ENCODE measurements around the gene SEMA6A. TPM values are rescaled to one million over a fixed set of nuclear protein-coding genes. Genes with fewer than 3 reads are reported as not detected.

Gene SEMA6A
- total RNA-seq, 1 donor from 2014 or later: 4.5 TPM

DNA sequence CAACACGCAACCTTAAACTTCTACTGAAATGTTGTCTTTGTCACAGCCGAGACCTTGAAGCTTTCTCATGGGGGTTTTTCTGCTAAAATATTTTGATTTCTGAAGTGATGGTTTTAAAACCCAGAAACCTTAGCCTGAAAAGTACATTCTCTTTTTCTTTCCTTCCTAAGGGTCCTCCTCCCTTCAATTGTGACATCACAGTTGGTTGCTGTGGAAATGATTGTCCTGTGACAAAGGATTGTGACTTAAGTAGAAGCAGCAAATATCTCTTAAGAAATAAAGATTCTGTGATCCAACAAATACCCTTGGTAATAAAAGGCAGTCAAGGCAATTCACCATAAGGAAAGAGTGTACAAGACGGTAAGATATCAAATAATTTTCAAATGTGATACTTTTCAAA, 125.2 kb downstream of the SEMA6A start:
- intact Hi-C loops (cut with DNase I): no loop called here
- DNase-seq (ENCODE audit: low spot score): no peak

DNA sequence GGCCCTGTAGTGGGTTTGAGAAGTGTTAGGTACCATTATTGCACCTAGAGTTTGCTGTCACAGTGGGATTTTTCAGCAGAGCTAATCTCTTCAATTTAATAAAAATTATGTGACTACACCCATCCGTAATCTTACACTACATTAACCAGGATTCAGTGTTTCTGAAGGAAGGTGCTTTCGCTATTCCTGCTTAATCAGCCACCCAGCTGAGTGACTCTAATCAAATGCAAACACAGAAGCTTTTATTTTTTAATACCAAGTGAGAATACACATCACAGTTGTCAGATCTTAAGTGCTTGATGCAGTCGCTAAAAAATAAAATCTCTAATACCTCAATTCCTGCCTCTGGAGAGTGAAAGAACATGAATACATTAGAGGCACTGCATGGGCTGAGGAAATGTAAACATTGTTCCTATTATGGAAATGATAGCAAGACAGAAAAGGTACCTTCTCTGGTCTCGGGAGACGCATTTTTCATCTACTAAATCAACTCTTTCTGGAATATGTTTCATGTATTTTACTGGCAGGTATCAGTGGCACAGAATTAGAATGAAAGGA, 125.7 kb downstream of the SEMA6A start:
- intact Hi-C loops (cut with DNase I): no loop called here
- DNase-seq (ENCODE audit: low spot score): no peak

DNA sequence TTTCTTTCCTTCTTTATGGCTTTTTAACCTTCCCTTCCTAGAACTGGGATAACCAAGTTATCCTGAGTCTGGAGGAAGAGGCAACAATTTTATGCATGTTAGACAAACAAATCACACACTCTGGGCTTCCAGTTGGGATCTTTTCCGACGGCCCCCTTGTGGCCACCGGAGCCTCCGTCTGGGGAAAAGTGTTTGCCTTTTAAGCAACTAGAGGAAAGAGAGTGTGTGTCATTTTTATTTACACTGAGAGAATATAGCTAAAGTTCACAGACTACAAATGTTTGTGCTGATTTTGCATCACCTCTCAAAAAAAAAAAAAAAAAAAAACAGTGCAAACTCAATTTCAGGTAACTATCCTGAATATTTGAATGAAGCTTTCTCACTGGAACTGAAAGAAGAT, 126.2 kb downstream of the SEMA6A start:
- no peak for DNase-seq (ENCODE audit: low spot score)
- intact Hi-C loops (cut with DNase I): no loop called here

- intact Hi-C loops (cut with DNase I): no loop called here
- no peak for DNase-seq (ENCODE audit: low spot score)
Measured at GRCh38 chr5:116446356-116447005, 128.1 kb downstream of the SEMA6A start.

DNA sequence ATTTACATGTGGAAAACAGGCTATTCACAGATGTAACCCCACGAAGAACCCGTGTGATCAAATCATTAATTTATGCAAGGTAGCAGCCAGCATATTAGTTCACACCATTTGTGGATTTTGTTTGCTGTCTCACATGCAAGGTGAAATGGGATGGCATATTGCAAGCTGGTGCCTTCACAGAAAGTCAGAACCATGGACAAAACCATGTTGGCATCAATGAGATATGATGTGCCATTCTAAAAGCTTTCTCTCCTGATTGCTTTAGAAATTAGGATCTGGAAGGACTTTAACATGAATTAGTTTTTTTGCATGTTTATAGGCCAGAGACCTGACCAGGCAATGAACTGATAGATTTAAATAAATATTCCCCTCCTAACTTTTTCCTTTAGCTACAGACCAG, 129.3 kb downstream of the SEMA6A start:
- intact Hi-C loops (cut with DNase I): no loop called here
- DNase-seq (ENCODE audit: low spot score): no peak

- intact Hi-C loops (cut with DNase I): no loop called here
- no peak for DNase-seq (ENCODE audit: low spot score)
Measured at GRCh38 chr5:116444373-116445295, 130.0 kb downstream of the SEMA6A start.

- intact Hi-C loops (cut with DNase I): no loop called here
- no peak for DNase-seq (ENCODE audit: low spot score)
Measured at GRCh38 chr5:116442931-116443551, 131.6 kb downstream of the SEMA6A start.

GRCh38 chr5:116442095-116442534, 132.5 kb downstream of the SEMA6A start:
- DNase-seq (ENCODE audit: low spot score): no peak
- intact Hi-C loops (cut with DNase I): no loop called here

DNA sequence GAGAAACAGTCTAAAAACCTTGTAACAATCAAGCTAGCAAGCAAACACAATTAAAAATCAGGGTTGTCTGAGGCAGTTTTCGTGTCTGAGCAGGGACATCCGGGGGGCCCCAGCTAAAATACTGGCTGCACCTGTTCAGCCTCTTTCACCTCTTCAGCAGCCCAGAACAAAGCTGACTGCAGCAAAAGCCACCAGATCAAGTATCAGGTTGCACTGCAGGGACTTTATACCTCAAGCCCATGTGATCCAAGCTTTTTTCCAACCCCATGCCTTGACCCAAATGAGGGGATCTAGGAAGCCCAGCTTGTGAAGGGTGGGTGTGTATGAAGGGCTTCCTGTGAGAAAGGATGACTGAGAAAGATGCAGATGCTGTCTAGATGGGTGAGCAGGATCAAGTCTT, 133.4 kb downstream of the SEMA6A start:
- DNase-seq (ENCODE audit: low spot score): no peak
- intact Hi-C loops (cut with DNase I): no loop called here

- no peak for DNase-seq (ENCODE audit: low spot score)
- intact Hi-C loops (cut with DNase I): no loop called here
Measured at GRCh38 chr5:116440457-116441001, 134.1 kb downstream of the SEMA6A start.

DNA sequence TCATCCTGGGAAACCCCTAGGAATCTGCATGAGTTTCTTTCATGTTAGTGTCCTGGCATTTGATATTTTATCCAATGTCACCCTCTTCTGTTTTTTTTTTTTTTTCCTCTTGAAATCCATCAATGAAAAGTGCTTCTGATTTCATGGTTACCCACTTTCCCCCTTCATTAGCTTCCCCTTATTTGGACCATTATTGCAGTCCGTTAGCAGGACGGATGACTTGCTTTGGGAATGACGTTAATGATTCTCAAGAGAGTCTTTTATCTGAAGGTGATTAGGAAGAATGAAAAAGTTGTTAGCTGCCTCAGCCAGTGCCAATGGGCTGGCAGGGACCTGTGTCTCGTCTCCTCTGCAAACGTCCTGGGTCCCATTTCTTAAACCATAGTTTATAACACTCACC, 134.7 kb downstream of the SEMA6A start:
- intact Hi-C loops (cut with DNase I): no loop called here

DNA sequence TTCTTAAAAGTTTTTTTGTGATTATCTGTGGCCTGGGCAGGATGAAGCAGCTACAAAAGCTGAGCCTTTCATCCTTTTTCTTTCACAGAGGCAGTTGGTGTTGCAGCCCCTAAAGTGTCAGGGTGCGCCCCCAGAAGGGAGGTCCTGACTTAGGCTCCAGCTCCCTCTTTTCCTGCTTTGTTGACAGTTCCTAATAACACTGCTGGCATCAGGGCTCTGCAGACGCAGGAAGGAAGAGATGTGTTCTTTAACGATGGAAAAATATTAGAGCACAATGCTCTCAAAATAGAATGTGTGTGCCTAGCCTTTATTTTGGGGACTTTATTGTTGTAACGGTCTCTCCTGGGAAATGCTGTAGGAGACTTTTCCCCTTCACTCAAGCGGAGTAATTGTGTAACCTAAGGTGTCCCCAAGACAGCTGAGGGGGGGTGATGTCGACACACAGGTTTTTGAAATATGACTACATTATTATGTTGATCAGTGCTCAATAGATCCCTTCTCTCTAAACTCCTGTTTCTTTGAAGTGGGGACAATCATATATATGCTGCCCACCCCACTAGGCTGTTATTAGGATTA, 135.6 kb downstream of the SEMA6A start:
- intact Hi-C loops (cut with DNase I): no loop called here
- no peak for DNase-seq (ENCODE audit: low spot score)

More for the DNA sequence above, 134.7 kb downstream of the SEMA6A start:
- no peak for DNase-seq (ENCODE audit: low spot score)

- intact Hi-C loops (cut with DNase I): no loop called here
Measured at GRCh38 chr5:116437922-116438578, 136.6 kb downstream of the SEMA6A start.

GRCh38 chr5:116437351-116437705, 137.3 kb downstream of the SEMA6A start:
- intact Hi-C loops (cut with DNase I): no loop called here
- no peak for DNase-seq (ENCODE audit: low spot score)

More at GRCh38 chr5:116437922-116438578, 136.6 kb downstream of the SEMA6A start:
- no peak for DNase-seq (ENCODE audit: low spot score)

GRCh38 chr5:116436674-116437350, 137.8 kb downstream of the SEMA6A start:
- intact Hi-C loops (cut with DNase I): no loop called here

DNA sequence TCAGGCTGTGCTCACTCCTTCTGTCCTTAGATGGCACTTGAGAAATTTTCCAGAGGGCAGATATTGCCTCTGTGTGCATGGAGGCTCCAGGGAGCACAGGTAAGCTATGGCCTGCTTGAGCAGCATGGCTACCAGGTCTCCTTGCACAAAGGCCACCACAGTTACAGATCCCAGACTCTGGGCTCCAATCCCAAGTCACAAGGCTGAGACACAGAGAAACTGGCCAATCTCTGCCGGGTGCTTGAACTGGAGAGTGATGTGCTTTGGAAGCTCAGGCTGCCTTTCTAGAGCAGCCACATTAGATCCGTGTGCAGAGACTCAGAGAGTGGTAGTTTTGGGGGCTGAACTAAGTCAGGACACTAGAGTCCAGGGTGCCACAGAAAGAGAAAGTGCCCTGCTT, 145.7 kb downstream of the SEMA6A start:
- intact Hi-C loops (cut with DNase I): no loop called here
- no peak for DNase-seq (ENCODE audit: low spot score)

More at GRCh38 chr5:116436674-116437350, 137.8 kb downstream of the SEMA6A start:
- DNase-seq (ENCODE audit: low spot score): no peak

DNA sequence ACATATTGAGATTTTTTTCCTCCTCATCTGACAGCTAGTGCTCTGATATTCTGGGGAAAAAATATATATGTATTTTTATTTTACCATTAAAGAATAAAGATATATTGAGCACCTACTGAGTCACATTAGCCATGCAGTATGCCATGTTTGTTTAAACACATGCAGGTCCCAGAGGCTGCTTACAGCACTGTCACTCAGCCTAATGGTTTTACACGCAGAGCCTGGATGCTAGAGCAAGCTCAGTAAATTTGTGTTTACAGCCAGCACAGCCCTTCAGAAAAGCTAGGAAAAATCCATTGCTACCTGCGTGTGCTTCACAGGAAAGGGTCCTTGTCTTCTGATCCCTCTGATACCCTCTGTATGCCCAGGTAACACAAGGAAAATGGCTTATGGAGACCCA, 146.2 kb downstream of the SEMA6A start:
- intact Hi-C loops (cut with DNase I): no loop called here

DNA sequence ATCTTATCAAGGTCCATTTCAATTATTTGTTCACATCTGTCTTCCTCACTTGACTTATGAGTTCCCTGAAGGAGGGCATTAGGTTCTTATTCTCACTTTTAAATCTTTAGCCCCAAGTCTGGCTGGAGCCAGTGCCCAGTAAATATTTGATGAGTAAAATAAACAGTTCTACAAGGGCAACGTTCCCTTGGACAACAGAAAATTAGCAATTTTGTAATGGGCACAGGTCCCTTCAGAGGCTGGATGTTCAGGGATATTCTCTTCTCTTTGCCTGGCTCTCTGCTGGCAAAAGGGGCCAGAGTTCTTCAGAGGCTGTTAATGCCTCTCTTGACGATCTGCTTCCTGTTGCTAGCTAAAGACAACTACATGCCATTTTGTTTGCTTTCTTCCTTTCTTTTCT, 149.7 kb downstream of the SEMA6A start:
- intact Hi-C loops (cut with DNase I): no loop called here

More for the DNA sequence above, 146.2 kb downstream of the SEMA6A start:
- DNase-seq (ENCODE audit: low spot score): no peak

GRCh38 chr5:116424258-116424615, 150.4 kb downstream of the SEMA6A start:
- intact Hi-C loops (cut with DNase I): no loop called here
- DNase-seq (ENCODE audit: low spot score): no peak

More for the DNA sequence above, 149.7 kb downstream of the SEMA6A start:
- DNase-seq (ENCODE audit: low spot score): no peak
